ENCODE data around the gene INHBB.

DNA sequence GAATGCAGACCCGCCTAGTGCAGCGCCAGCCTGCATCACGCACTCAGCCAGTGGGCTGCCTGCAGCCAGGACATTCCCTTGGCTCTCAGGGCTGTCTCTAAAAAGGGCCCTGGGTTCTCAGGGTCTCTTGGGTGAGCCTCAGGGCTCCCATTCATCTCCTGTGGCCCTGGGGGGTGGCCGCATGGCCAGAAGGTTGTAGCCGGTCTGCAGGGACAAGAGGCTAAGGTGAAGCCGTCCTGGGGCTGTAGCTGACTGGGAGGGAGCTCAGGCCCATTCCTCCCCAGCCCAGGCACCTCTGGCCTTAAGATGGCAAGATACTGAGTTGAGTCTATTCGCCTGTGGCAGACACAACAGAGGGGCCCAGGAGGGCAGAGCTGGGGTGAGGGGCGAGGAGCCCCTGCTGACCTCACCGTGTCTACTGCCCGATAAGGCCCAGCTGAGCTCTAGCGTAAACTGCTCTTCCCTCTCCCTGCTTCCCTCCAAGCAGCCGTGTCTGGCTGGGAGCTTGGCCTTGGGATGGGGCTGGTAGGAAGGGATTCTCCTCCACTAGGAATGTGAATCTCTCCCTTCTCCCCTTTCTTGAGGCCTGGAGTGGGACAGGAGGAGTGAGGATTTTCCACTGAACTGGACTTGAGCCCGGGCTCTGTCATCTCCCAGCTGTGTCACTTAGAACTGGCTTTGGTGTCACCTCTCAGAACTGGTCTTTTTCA is 37.9 kb downstream of the INHBB start:
- TF ChIP-seq, protein P1, sequence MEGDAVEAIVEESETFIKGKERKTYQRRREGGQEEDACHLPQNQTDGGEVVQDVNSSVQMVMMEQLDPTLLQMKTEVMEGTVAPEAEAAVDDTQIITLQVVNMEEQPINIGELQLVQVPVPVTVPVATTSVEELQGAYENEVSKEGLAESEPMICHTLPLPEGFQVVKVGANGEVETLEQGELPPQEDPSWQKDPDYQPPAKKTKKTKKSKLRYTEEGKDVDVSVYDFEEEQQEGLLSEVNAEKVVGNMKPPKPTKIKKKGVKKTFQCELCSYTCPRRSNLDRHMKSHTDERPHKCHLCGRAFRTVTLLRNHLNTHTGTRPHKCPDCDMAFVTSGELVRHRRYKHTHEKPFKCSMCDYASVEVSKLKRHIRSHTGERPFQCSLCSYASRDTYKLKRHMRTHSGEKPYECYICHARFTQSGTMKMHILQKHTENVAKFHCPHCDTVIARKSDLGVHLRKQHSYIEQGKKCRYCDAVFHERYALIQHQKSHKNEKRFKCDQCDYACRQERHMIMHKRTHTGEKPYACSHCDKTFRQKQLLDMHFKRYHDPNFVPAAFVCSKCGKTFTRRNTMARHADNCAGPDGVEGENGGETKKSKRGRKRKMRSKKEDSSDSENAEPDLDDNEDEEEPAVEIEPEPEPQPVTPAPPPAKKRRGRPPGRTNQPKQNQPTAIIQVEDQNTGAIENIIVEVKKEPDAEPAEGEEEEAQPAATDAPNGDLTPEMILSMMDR (IDR thresholded peaks at IDR 0.05; ENCODE audit: low read length) = no peak
- no peak for TF ChIP-seq EZH2phosphoT487 (IDR thresholded peaks at IDR 0.05; ENCODE audit: low read length)
